HepG2 (cell line): ENCODE measurements around the gene H1-8. TPM values are rescaled to one million over a fixed set of nuclear protein-coding genes. Genes with fewer than 3 reads are reported as not detected.

Experiments
- ATM ChIP-seq: fragments of 450-650 bp; IDR thresholded peaks from 2 replicates; pipeline ENCODE4 v1.7.1; 2017; ENCODE audit warnings: mild to moderate bottlenecking, borderline replicate concordance
- BORCS8-MEF2B ChIP-seq: sonication (generic); formaldehyde crosslinking; IDR thresholded peaks from 2 replicates; pipeline ENCODE4 v1.8.0; 2022; ENCODE audit warnings: mild to moderate bottlenecking, missing genetic modification reagents
- GTF2F1 ChIP-seq: fragments of 150-350 bp; IDR thresholded peaks from 2 replicates; pipeline ENCODE4 v1.6.1; 2014; ENCODE audit warnings: low read length
- ISL2 ChIP-seq: sonication (generic); formaldehyde crosslinking; IDR thresholded peaks from 2 replicates; pipeline ENCODE4 v1.5.0; 2020; ENCODE audit warnings: missing genetic modification reagents
- KDM1A ChIP-seq: IDR thresholded peaks from 2 replicates; pipeline ENCODE4 v1.6.1; 2016; ENCODE audit warnings: missing compliant biosample characterization
- NONO ChIP-seq, 2 experiments: fragments of 450-650 bp in 1 of 2; sonication (generic) in 1 of 2; formaldehyde crosslinking in 1 of 2; IDR thresholded peaks in 1 of 2; conservative IDR thresholded peaks in 1 of 2; 2 replicates each; pipeline versions ENCODE4 v1.6.1 to v1.8.0; 2017 to 2022; ENCODE audit warnings: mild to moderate bottlenecking in 1 of 2, missing genetic modification reagents in 1 of 2, moderate library complexity in 1 of 2
- YEATS4 ChIP-seq: sonication (generic); formaldehyde crosslinking; IDR thresholded peaks from 2 replicates; pipeline ENCODE4 v1.4.0; 2020; ENCODE audit warnings: missing genetic modification reagents, borderline replicate concordance
- ZNF10 ChIP-seq: sonication (generic); formaldehyde crosslinking; IDR thresholded peaks from 2 replicates; pipeline ENCODE4 v1.4.0; 2020; ENCODE audit warnings: mild to moderate bottlenecking, low read depth, missing genetic modification reagents, borderline replicate concordance
- ZNF703 ChIP-seq: sonication (generic); formaldehyde crosslinking; IDR thresholded peaks from 2 replicates; pipeline ENCODE4 v1.5.1; 2020; ENCODE audit warnings: missing genetic modification reagents, mild to moderate bottlenecking, moderate library complexity, borderline replicate concordance
- polyA plus RNA-seq, 8 experiments: library from polyadenylated mRNA; depleted of rRNA in 3 of 8; stranded (reverse) in 7 of 8; unstranded in 1 of 8; fragments of >200 nt; fragmentation: Illumina TruSeq in 4 of 8; extraction: Trizol in 4 of 8; gene quantifications; 2 replicates each; pipeline versions ENCODE4 v1.2.1 to v1.2.3, GENCODE V29; 2011 to 2016; ENCODE audit warnings: low read depth in 4 of 8, missing spikeins in 1 of 8, mixed read lengths in 1 of 8; ENCODE audit not compliant: insufficient read depth in 1 of 8
- total RNA-seq, 5 experiments: library from RNA; depleted of rRNA; stranded (reverse); fragments of >200 nt; fragmentation: Illumina TruSeq; extraction: Trizol; gene quantifications; 2 replicates each; pipeline ENCODE4 v1.2.3, GENCODE V29; 2016; ENCODE audit warnings: low read depth in 1 of 5
- TF ChIP-seq, protein P1 (sequence below): sonication (generic); formaldehyde crosslinking; conservative IDR thresholded peaks from 2 replicates; pipeline ENCODE4 v1.4.0; 2020; ENCODE audit warnings: mild to moderate bottlenecking, missing genetic modification reagents, moderate library complexity
- TF ChIP-seq, protein P2 (sequence below): sonication (generic); formaldehyde crosslinking; IDR thresholded peaks from 2 replicates; pipeline ENCODE4 v1.4.0; 2020; ENCODE audit warnings: mild to moderate bottlenecking, missing genetic modification reagents
- TF ChIP-seq, protein P3 (sequence below): sonication (generic); formaldehyde crosslinking; IDR thresholded peaks from 2 replicates; pipeline ENCODE4; 2020; ENCODE audit warnings: missing genetic modification reagents, mild to moderate bottlenecking, borderline replicate concordance
- TF ChIP-seq, protein P4 (sequence below): sonication (generic); formaldehyde crosslinking; IDR thresholded peaks from 2 replicates; pipeline ENCODE4 v1.4.0; 2020; ENCODE audit warnings: low read depth, missing genetic modification reagents
- TF ChIP-seq, protein P5 (sequence below): sonication (generic); formaldehyde crosslinking; IDR thresholded peaks from 2 replicates; pipeline ENCODE4 v1.4.0; 2020; ENCODE audit warnings: mild to moderate bottlenecking, missing genetic modification reagents
- TF ChIP-seq, protein P6 (sequence below): sonication (generic); formaldehyde crosslinking; IDR thresholded peaks from 2 replicates; pipeline ENCODE4 v1.4.0; 2020; ENCODE audit warnings: mild to moderate bottlenecking, missing genetic modification reagents

H1-8 gene
- total and polyA plus RNA-seq, 2 of the 13 experiments (the other 11 are each of a cell fraction or from before 2014, with no cell fraction given), result 0.08 TPM; not detected in 1

DNA sequence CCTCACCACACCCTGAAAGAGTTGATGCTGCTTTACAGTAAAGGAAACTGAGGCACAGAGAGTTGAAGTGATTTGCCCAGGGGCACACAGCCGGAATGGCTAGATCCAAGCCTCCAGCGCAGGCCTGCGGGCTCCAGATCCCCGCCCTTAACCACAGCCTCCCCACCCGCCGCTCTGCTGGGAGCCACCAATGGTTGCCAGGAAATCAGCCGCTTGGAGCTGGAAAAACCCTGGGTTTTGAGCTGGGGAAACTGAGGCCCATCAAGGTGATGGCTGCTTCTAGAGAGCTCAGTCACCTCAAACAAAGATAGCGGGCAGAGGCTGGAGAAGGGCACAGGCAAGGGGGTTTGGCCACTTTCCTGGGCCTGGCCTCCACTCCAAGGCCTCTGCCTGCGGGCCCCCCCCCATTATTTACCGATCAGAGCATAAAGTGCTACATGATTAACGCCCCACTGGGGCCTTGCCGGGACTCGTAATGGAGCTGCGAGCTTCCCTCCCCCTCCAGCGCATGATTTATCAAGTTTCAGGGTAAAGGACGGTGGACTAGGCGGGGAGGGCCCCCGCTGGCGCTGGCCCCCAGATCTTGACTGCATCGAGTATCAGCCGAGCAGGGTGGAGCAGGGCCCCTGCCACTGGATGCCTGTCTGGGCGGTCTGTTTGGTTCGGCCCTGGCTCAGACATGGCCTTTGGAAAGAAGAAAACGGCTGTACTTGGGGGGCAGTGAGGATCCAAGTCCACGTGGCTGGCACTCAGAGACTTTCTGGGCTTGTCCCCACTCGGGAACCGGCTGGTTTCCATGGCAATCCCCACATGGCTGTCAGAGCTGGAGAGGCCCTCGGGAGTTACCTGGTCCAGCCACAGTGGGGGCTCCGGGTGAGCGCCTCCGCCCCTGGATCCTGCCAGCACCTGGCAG lies 54.4 kb downstream of the H1-8 start (continued):
- TF ChIP-seq, protein P1, sequence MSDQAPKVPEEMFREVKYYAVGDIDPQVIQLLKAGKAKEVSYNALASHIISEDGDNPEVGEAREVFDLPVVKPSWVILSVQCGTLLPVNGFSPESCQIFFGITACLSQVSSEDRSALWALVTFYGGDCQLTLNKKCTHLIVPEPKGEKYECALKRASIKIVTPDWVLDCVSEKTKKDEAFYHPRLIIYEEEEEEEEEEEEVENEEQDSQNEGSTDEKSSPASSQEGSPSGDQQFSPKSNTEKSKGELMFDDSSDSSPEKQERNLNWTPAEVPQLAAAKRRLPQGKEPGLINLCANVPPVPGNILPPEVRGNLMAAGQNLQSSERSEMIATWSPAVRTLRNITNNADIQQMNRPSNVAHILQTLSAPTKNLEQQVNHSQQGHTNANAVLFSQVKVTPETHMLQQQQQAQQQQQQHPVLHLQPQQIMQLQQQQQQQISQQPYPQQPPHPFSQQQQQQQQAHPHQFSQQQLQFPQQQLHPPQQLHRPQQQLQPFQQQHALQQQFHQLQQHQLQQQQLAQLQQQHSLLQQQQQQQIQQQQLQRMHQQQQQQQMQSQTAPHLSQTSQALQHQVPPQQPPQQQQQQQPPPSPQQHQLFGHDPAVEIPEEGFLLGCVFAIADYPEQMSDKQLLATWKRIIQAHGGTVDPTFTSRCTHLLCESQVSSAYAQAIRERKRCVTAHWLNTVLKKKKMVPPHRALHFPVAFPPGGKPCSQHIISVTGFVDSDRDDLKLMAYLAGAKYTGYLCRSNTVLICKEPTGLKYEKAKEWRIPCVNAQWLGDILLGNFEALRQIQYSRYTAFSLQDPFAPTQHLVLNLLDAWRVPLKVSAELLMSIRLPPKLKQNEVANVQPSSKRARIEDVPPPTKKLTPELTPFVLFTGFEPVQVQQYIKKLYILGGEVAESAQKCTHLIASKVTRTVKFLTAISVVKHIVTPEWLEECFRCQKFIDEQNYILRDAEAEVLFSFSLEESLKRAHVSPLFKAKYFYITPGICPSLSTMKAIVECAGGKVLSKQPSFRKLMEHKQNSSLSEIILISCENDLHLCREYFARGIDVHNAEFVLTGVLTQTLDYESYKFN, result peak; percentile 26; the same call in 1 of the 2 replicates
- TF ChIP-seq KDM1A (CRISPR knock-in tag) (no peak), YEATS4 (peak; percentile 16; the same call in 1 of the 2 replicates), BORCS8-MEF2B (CRISPR knock-in tag) (no peak), GTF2F1 (no peak), ATM (no peak), ZNF10 (no peak), NONO (IDR thresholded peaks at IDR 0.05) (no peak), NONO (CRISPR knock-in tag; conservative IDR thresholded peaks at IDR 0.05) (0 out of 2 replicates have a peak, but pooled peaks have one; percentile 13), ISL2 (CRISPR knock-in tag) (no peak), ZNF703 (CRISPR knock-in tag) (no peak)
- TF ChIP-seq, protein P2, sequence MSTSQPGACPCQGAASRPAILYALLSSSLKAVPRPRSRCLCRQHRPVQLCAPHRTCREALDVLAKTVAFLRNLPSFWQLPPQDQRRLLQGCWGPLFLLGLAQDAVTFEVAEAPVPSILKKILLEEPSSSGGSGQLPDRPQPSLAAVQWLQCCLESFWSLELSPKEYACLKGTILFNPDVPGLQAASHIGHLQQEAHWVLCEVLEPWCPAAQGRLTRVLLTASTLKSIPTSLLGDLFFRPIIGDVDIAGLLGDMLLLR (CRISPR knock-in tag), result no peak
- TF ChIP-seq, protein P3, sequence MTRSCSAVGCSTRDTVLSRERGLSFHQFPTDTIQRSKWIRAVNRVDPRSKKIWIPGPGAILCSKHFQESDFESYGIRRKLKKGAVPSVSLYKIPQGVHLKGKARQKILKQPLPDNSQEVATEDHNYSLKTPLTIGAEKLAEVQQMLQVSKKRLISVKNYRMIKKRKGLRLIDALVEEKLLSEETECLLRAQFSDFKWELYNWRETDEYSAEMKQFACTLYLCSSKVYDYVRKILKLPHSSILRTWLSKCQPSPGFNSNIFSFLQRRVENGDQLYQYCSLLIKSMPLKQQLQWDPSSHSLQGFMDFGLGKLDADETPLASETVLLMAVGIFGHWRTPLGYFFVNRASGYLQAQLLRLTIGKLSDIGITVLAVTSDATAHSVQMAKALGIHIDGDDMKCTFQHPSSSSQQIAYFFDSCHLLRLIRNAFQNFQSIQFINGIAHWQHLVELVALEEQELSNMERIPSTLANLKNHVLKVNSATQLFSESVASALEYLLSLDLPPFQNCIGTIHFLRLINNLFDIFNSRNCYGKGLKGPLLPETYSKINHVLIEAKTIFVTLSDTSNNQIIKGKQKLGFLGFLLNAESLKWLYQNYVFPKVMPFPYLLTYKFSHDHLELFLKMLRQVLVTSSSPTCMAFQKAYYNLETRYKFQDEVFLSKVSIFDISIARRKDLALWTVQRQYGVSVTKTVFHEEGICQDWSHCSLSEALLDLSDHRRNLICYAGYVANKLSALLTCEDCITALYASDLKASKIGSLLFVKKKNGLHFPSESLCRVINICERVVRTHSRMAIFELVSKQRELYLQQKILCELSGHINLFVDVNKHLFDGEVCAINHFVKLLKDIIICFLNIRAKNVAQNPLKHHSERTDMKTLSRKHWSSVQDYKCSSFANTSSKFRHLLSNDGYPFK (CRISPR knock-in tag), result 0 out of 2 replicates have a peak, but pooled peaks have one; percentile 2
- TF ChIP-seq, protein P4, sequence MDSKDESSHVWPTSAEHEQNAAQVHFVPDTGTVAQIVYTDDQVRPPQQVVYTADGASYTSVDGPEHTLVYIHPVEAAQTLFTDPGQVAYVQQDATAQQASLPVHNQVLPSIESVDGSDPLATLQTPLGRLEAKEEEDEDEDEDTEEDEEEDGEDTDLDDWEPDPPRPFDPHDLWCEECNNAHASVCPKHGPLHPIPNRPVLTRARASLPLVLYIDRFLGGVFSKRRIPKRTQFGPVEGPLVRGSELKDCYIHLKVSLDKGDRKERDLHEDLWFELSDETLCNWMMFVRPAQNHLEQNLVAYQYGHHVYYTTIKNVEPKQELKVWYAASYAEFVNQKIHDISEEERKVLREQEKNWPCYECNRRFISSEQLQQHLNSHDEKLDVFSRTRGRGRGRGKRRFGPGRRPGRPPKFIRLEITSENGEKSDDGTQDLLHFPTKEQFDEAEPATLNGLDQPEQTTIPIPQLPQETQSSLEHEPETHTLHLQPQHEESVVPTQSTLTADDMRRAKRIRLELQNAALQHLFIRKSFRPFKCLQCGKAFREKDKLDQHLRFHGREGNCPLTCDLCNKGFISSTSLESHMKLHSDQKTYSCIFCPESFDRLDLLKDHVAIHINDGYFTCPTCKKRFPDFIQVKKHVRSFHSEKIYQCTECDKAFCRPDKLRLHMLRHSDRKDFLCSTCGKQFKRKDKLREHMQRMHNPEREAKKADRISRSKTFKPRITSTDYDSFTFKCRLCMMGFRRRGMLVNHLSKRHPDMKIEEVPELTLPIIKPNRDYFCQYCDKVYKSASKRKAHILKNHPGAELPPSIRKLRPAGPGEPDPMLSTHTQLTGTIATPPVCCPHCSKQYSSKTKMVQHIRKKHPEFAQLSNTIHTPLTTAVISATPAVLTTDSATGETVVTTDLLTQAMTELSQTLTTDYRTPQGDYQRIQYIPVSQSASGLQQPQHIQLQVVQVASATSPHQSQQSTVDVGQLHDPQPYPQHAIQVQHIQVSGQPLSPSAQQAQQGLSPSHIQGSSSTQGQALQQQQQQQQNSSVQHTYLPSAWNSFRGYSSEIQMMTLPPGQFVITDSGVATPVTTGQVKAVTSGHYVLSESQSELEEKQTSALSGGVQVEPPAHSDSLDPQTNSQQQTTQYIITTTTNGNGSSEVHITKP (CRISPR knock-in tag), result 0 out of 2 replicates have a peak, but pooled peaks have one; percentile 29
- TF ChIP-seq, protein P5, sequence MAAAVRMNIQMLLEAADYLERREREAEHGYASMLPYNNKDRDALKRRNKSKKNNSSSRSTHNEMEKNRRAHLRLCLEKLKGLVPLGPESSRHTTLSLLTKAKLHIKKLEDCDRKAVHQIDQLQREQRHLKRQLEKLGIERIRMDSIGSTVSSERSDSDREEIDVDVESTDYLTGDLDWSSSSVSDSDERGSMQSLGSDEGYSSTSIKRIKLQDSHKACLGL (CRISPR knock-in tag), result peak; percentile 60; the same call in 1 of the 2 replicates
- TF ChIP-seq, protein P6, sequence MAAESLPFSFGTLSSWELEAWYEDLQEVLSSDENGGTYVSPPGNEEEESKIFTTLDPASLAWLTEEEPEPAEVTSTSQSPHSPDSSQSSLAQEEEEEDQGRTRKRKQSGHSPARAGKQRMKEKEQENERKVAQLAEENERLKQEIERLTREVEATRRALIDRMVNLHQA (CRISPR knock-in tag), result no peak
